ENCODE results near the gene KCNJ13.
"Not testable (repeated sequence)": the region's sequence is repeated elsewhere in the genome, so short reads cannot be mapped to it uniquely, and the experiment has no call there.

The KCNJ13 gene

GRCh38 chr2:232741972-232742371 lies 34.4 kb downstream of the KCNJ13 start:
- peaks cover 13% of the 10 kb centered on the region for H3K4me1 Mint-ChIP-seq (ENCODE audit: low read depth)
- H3K9me3 Mint-ChIP-seq = no peaks in the 10 kb centered on the region
- peaks cover 17% of the 10 kb centered on the region for H3K36me3 Mint-ChIP-seq (ENCODE audit: low read depth)
- no peaks in the 10 kb centered on the region for H3K27me3 Mint-ChIP-seq (ENCODE audit: low read depth)
- no peak overlapping the region for H3K4me3 Mint-ChIP-seq
- no peak overlapping the region for H3K27ac Mint-ChIP-seq

GRCh38 chr2:232741294-232741693 lies 35.1 kb downstream of the KCNJ13 start:
- Mint-ChIP-seq H3K9me3 (no peaks in the 10 kb centered on the region), H3K36me3 (ENCODE audit: low read depth) (peaks cover 18% of the 10 kb centered on the region), H3K27me3 (ENCODE audit: low read depth) (no peaks in the 10 kb centered on the region), H3K4me1 (ENCODE audit: low read depth) (peaks cover 13% of the 10 kb centered on the region), H3K27ac (no peak overlapping the region), H3K4me3 (no peak overlapping the region)

GRCh38 chr2:232731470-232731869 lies 44.9 kb downstream of the KCNJ13 start:
- Mint-ChIP-seq H3K4me1 (ENCODE audit: low read depth) (peaks cover 14% of the 10 kb centered on the region), H3K27ac (no peak overlapping the region), H3K4me3 (no peak overlapping the region), H3K27me3 (ENCODE audit: low read depth) (no peaks in the 10 kb centered on the region), H3K9me3 (no peaks in the 10 kb centered on the region), H3K36me3 (ENCODE audit: low read depth) (peaks cover 20% of the 10 kb centered on the region)

- no peak overlapping the region for H3K4me3 Mint-ChIP-seq
- peaks cover 17% of the 10 kb centered on the region for H3K4me1 Mint-ChIP-seq (ENCODE audit: low read depth)
- H3K9me3 Mint-ChIP-seq = no peaks in the 10 kb centered on the region
- peaks cover 22% of the 10 kb centered on the region for H3K36me3 Mint-ChIP-seq (ENCODE audit: low read depth)
- H3K27me3 Mint-ChIP-seq (ENCODE audit: low read depth) = no peaks in the 10 kb centered on the region
- H3K27ac Mint-ChIP-seq = peak overlapping the region; percentile 56
These were observed 47.6 kb downstream of the KCNJ13 start for GRCh38 chr2:232728785-232729184.

GRCh38 chr2:232723027-232723426 lies 53.3 kb downstream of the KCNJ13 start:
- H3K9me3 Mint-ChIP-seq = peaks cover 6% of the 10 kb centered on the region
- peaks cover 24% of the 10 kb centered on the region for H3K4me1 Mint-ChIP-seq (ENCODE audit: low read depth)
- H3K27ac Mint-ChIP-seq = peak overlapping the region; percentile 41
- H3K36me3 Mint-ChIP-seq (ENCODE audit: low read depth) = peaks cover 44% of the 10 kb centered on the region
- H3K4me3 Mint-ChIP-seq = no peak overlapping the region
- H3K27me3 Mint-ChIP-seq (ENCODE audit: low read depth) = no peaks in the 10 kb centered on the region

- Mint-ChIP-seq H3K4me3 (peak overlapping the region; percentile 16), H3K27ac (peak overlapping the region; percentile 66), H3K4me1 (ENCODE audit: low read depth) (peaks cover 24% of the 10 kb centered on the region), H3K36me3 (ENCODE audit: low read depth) (peaks cover 48% of the 10 kb centered on the region), H3K9me3 (peaks cover 6% of the 10 kb centered on the region), H3K27me3 (ENCODE audit: low read depth) (no peaks in the 10 kb centered on the region)
These were observed 54.5 kb downstream of the KCNJ13 start for GRCh38 chr2:232721882-232722281.

GRCh38 chr2:232721261-232721660 lies 55.1 kb downstream of the KCNJ13 start:
- Mint-ChIP-seq H3K9me3 (peaks cover 6% of the 10 kb centered on the region), H3K36me3 (ENCODE audit: low read depth) (peaks cover 50% of the 10 kb centered on the region), H3K27ac (peak overlapping the region; percentile 66), H3K4me3 (peak overlapping the region; percentile 16), H3K4me1 (ENCODE audit: low read depth) (peaks cover 24% of the 10 kb centered on the region), H3K27me3 (ENCODE audit: low read depth) (no peaks in the 10 kb centered on the region)

GRCh38 chr2:232720056-232720455 lies 56.3 kb downstream of the KCNJ13 start:
- H3K4me3 Mint-ChIP-seq; H3K27ac Mint-ChIP-seq; H3K9me3 Mint-ChIP-seq; H3K27me3 Mint-ChIP-seq (ENCODE audit: low read depth): not testable (repeated sequence)
- Mint-ChIP-seq H3K36me3 (ENCODE audit: low read depth) (peaks cover 52% of the 10 kb centered on the region), H3K4me1 (ENCODE audit: low read depth) (peaks cover 24% of the 10 kb centered on the region)

All from T-helper 1 cell treated with Interleukin-12 subunit alpha and Interleukin-12 subunit beta and Interleukin-4 antibody, amounts not matched to agents 30 μg/mL and 1 μg/mL, for 36 hours (primary cell).